Prostate gland (tissue), 2 donors: ENCODE results near the gene ATP6V0B. TPM values are rescaled to one million over a fixed set of nuclear protein-coding genes. Genes with fewer than 3 reads are reported as not detected.

Experiments
- DNase-seq: peaks from one replicate; pipeline ENCODE4 v3.0.0-alpha.2; 2019; ENCODE audit warnings: low spot score
- H3K27ac ChIP-seq, 2 donors: fragments of 200-600 bp; sonication (generic); 2 replicates each; pipeline ENCODE4 v1.5.1; 2017 to 2019
- H3K27me3 ChIP-seq: fragments of 200-600 bp; sonication (generic); replicated peaks from 2 replicates; pipeline ENCODE4 v1.5.1; 2019; ENCODE audit not compliant: insufficient read depth
- H3K36me3 ChIP-seq, 2 donors: fragments of 200-600 bp; sonication (generic); 1 replicate in 1 of 2; 2 replicates in 1 of 2; pipeline versions ENCODE4 v1.5.1 to v1.8.1; 2017 to 2019
- H3K4me1 ChIP-seq: fragments of 200-600 bp; sonication (generic); replicated peaks from 2 replicates; pipeline ENCODE4 v1.5.1; 2019
- H3K4me3 ChIP-seq, 2 donors: fragments of 200-600 bp; sonication (generic); 2 replicates each; pipeline ENCODE4 v1.5.1; 2017 to 2019
- H3K9me3 ChIP-seq: fragments of 200-600 bp; sonication (generic); 2 replicates; pipeline ENCODE4 v1.5.1; 2017
- POLR2A ChIP-seq: fragments of 450-650 bp; IDR thresholded peaks from one replicate; pipeline ENCODE4 v1.6.1; 2016; ENCODE audit warnings: antibody characterized with exemption, mild to moderate bottlenecking
- POLR2AphosphoS5 ChIP-seq: sonication (generic); formaldehyde crosslinking; IDR thresholded peaks from one replicate; pipeline ENCODE4 v1.6.1; 2017; ENCODE audit warnings: antibody characterized with exemption
- WGBS: methylation state at CpG from one replicate; pipeline ENCODE4 v1.1.5; 2018; 5-methylcytosine and 5-hydroxymethylcytosine counted together
- intact Hi-C: fragments of 100-400 bp; cut with DNase I; formaldehyde crosslinking; loops from one replicate; pipeline ENCODE4 v1.14.2; 2022
- total RNA-seq, 2 donors: library from RNA; depleted of rRNA; stranded (reverse); fragments of >200 nt; gene quantifications; one replicate each; pipeline ENCODE4 v1.1.0, GENCODE V29; 2016
- TF ChIP-seq, protein P1 (sequence below), 4 experiments: fragments of 200-600 bp in 2 of 4; fragments of 450-650 bp in 2 of 4; sonication (generic) in 2 of 4; IDR thresholded peaks; 1 replicate in 3 of 4; 2 replicates in 1 of 4; pipeline ENCODE4 v1.5.1; 2016 to 2019; ENCODE audit warnings: antibody characterized with exemption in 4 of 4, mild to moderate bottlenecking in 2 of 4, moderate library complexity in 2 of 4

ATP6V0B gene
- total RNA-seq, 2 donors from 2014 or later: 180 to 245 TPM

DNA sequence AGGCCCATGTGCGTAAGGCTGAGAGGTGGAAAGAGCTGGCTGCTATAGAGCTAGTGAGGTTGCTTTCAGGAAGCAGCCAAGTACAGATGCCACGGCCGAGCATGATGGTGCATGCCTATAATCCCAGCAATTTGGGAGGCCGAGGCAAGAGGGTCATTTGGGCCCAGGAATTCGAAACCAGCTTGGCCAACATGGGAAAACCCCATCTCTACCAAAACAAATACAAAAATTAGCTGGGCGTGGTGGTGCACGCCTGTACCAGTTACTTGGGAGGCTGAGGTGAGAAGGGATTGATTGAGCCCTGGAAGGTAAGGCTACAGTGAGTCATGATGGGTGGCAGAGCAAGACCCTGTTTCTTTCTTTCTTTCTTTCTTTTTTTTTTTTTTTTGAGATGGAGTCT lies 19.3 kb downstream of the ATP6V0B start:
- 78% methylated on average over 7 of the region's 7 CpGs for WGBS
- TF ChIP-seq, protein P1, sequence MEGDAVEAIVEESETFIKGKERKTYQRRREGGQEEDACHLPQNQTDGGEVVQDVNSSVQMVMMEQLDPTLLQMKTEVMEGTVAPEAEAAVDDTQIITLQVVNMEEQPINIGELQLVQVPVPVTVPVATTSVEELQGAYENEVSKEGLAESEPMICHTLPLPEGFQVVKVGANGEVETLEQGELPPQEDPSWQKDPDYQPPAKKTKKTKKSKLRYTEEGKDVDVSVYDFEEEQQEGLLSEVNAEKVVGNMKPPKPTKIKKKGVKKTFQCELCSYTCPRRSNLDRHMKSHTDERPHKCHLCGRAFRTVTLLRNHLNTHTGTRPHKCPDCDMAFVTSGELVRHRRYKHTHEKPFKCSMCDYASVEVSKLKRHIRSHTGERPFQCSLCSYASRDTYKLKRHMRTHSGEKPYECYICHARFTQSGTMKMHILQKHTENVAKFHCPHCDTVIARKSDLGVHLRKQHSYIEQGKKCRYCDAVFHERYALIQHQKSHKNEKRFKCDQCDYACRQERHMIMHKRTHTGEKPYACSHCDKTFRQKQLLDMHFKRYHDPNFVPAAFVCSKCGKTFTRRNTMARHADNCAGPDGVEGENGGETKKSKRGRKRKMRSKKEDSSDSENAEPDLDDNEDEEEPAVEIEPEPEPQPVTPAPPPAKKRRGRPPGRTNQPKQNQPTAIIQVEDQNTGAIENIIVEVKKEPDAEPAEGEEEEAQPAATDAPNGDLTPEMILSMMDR (IDR thresholded peaks at IDR 0.05): no peak
- TF ChIP-seq POLR2A (no peak), POLR2AphosphoS5 (no peak)
- no peaks in the 10 kb centered on the region for H3K9me3 ChIP-seq
- H3K4me1 ChIP-seq: peaks cover 6% of the 10 kb centered on the region
- DNase-seq: no peak
- intact Hi-C loops: no loop called here
- no peaks in the 10 kb centered on the region for H3K27me3 ChIP-seq
- H3K27ac ChIP-seq: no peak overlapping the region
- H3K36me3 ChIP-seq: no peaks in the 10 kb centered on the region
- no peak overlapping the region for H3K4me3 ChIP-seq

DNA sequence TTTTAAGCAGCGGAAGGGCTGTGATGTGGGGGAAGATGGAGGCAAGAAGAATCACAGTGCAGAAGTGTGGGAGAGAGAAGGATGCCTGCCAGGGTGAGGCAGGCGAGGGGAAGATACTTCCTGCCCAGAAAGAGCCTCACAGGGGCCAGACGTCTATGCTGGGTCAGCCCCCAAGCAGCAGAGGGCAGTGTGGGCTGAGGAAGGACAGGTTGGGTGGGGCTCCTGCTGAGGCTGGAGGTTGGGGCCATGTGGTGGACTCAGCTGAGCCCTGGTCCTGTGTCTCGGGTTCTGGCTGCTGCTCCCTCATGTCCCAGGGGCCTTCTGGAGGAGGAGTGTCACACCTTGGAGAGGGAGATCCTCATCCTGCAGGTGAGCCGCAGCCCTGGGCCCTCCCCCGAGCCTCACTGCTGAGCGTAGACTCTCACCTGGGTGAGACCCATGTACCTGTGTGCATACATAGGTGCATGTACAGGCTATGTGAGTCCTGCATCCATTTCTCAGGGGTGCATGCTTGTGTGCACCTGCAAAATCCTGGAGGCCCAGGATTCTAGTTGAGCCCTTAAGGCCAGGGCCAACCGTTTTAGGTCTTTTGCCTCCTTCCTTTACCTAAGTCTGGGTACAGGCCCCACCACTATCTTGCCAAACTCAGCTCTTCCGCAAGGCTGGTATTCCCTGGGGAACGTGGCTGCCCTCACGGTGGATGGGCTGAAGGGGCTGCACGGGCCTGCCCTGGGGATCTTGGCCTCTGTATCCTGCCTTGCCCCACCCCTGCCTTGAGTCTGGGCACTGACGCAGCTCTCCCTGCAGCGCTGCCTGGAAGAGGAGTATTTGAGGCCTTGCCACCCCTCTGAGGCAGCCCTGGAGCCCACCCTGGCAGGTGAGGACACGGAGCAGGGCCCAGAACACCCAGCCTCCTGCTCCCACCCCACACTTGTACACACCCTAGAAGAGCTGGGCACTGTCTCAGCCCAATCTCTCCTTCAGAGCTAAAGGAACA lies 20.3 kb downstream of the ATP6V0B start:
- Histone ChIP-seq H3K9me3 (no peaks in the 10 kb centered on the region), H3K27ac (no peak overlapping the region), H3K4me1 (peaks cover 6% of the 10 kb centered on the region), H3K4me3 (no peak overlapping the region), H3K36me3 (no peaks in the 10 kb centered on the region), H3K27me3 (no peaks in the 10 kb centered on the region)
- no peak for TF ChIP-seq POLR2A
- TF ChIP-seq, protein P1 (IDR thresholded peaks at IDR 0.05): no peak
- no peak for TF ChIP-seq POLR2AphosphoS5
- intact Hi-C loops: no loop called here
- no peak for DNase-seq
- WGBS: 76% methylated on average over 14 of the region's 15 CpGs

DNA sequence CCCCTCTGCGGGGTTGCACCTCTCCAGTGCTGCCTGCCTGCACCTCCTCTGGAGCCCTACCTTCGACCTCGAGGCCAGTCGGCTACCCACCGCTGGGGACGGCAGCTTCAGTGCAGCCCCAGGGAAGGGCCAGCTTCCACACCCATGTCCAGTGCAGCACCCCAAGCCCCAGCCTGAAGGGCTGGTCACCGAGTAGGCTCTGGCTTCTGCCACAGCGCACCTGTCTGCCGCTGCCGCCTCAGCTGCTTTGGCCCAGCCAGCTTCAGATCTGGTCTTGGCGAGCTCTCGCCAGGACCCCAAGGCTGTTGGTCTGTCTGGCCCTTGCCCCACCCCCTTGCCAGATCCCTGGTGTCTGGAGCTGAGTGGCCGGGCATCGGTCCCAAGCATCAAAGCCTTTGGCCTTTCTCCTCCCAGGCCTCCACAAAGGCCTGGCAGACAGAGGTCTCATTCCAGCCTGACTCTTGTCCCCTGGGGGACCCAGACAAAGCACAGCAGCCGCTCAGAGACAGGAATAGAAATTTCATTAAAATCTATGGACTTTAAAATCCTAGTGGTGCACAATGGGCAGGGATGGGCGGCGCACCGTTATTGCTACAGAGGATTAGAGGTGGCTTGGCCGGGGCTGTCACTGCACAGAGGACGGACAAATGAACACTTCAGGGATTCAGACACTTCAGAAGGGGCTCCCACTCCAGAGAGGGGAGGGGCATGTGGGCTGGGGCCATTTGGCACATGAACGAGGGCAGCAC lies 21.4 kb downstream of the ATP6V0B start:
- no peaks in the 10 kb centered on the region for H3K27me3 ChIP-seq
- WGBS: 83% methylated on average over 21 of the region's 21 CpGs
- TF ChIP-seq, protein P1 (IDR thresholded peaks at IDR 0.05): no peak
- TF ChIP-seq POLR2A: no peak
- TF ChIP-seq POLR2AphosphoS5: no peak
- H3K4me1 ChIP-seq: no peaks in the 10 kb centered on the region
- intact Hi-C loops: no loop called here
- DNase-seq: no peak
- H3K27ac ChIP-seq: no peak overlapping the region
- H3K4me3 ChIP-seq: no peak overlapping the region
- H3K36me3 ChIP-seq: no peaks in the 10 kb centered on the region
- H3K9me3 ChIP-seq: no peaks in the 10 kb centered on the region

DNA sequence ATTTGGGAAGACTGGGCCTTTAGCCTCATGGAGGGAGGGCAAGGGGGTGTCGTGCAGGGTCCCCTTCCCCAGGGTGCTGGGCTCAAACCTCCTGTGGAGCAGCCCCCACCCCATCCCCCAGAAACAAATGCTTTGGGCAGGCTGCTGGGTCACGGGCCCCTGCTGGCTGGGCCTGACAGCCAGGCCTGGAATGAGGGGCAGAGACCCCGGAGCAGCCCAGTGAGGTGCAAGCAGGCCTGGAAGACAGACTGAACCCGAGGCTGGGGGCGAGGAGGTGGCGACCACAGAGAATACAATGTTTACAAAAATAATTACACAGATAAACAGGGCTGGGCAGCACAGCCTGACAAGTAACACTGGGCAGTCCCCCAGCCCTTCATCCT lies 22.0 kb downstream of the ATP6V0B start:
- Histone ChIP-seq H3K27me3 (no peaks in the 10 kb centered on the region), H3K4me3 (no peak overlapping the region), H3K36me3 (no peaks in the 10 kb centered on the region), H3K27ac (no peak overlapping the region), H3K4me1 (no peaks in the 10 kb centered on the region), H3K9me3 (no peaks in the 10 kb centered on the region)
- intact Hi-C loops: no loop called here
- WGBS: 72% methylated on average over 6 of the region's 6 CpGs
- TF ChIP-seq POLR2AphosphoS5: no peak
- no peak for TF ChIP-seq POLR2A
- TF ChIP-seq, protein P1 (IDR thresholded peaks at IDR 0.05): no peak
- DNase-seq: no peak
